ENCODE results near the gene HK2.

The HK2 gene

GRCh38 chr2:74939919-74940812 lies 106.2 kb downstream of the HK2 start:
- no peak for DNase-seq

- no peak for DNase-seq
Observed at GRCh38 chr2:74941284-74941683, 107.4 kb downstream of the HK2 start.

GRCh38 chr2:74942263-74942662 lies 108.3 kb downstream of the HK2 start:
- DNase-seq = no peak

All from NCI-H187 (cell line).